OCI-LY7 (cell line): ENCODE measurements around the gene NOVA2.

Experiments used
- CTCF ChIP-seq: fragments of 200-600 bp; sonication (generic); conservative IDR thresholded peaks from 2 replicates; pipeline ENCODE4 v1.5.1; 2014; ENCODE audit warnings: mild to moderate bottlenecking, antibody characterized with exemption, low read length, moderate library complexity, mixed read lengths
- EZH2phosphoT487 ChIP-seq: fragments of 200-600 bp; sonication (generic); IDR thresholded peaks from 2 replicates; pipeline ENCODE4 v1.6.1; 2018; ENCODE audit warnings: low read depth, borderline replicate concordance, mild to moderate bottlenecking, mixed run types, antibody characterized with exemption, low read length, moderate library complexity, mixed read lengths

- TF ChIP-seq CTCF (no peak), EZH2phosphoT487 (no peak)
These were observed 45.1 kb upstream of the NOVA2 start for GRCh38 chr19:46018729-46019251.
